ENCODE data around the gene PNISR.

Gene PNISR

DNA sequence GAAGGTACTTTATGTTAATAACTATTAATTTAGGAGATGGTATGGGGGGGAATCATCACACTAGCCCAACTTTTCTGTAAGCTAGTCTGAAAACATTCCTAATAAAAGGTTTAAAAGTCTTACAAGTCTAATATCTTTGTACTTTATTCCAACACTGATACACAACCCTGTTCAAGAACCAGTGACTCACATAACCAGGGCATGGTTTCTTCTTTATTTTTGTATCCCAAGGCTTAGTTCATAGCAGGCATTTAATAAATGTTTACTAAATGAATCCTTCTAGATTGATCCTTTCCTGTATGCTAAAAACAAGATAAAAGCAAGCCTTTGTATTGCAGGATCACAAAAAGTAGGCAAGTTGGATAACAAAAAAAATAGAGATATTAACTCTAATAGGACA, 9.7 kb downstream of the PNISR start:
- no peak for DNase-seq (ENCODE audit: extremely low read depth, insufficient read length)
- H3K36me3 ChIP-seq (ENCODE audit: control insufficient read depth, insufficient read depth, low read length), result no peaks in the 10 kb centered on the region; the same call in 1 of the 2 replicates
- TF ChIP-seq CTCF (IDR thresholded peaks at IDR 0.05; ENCODE audit: insufficient read depth, low read length, poor library complexity, severe bottlenecking), result no peak

GRCh38 chr6:99412065-99412464, 13.0 kb downstream of the PNISR start:
- H3K36me3 ChIP-seq (ENCODE audit: control insufficient read depth, insufficient read depth, low read length), result no peaks in the 10 kb centered on the region; the same call in 1 of the 2 replicates
- no peak for DNase-seq (ENCODE audit: extremely low read depth, insufficient read length)
- no peak overlapping the region for H3K4me3 ChIP-seq (replicated peaks; ENCODE audit: low read depth, low read length)
- H3K27me3 ChIP-seq (replicated peaks; ENCODE audit: control insufficient read depth, insufficient read depth, low read length), result no peaks in the 10 kb centered on the region
- TF ChIP-seq CTCF (IDR thresholded peaks at IDR 0.05; ENCODE audit: insufficient read depth, low read length, poor library complexity, severe bottlenecking), result no peak

More for the DNA sequence above, 9.7 kb downstream of the PNISR start:
- no peak overlapping the region for H3K4me3 ChIP-seq (replicated peaks; ENCODE audit: low read depth, low read length)
- no peaks in the 10 kb centered on the region for H3K27me3 ChIP-seq (replicated peaks; ENCODE audit: control insufficient read depth, insufficient read depth, low read length)

- Histone ChIP-seq H3K27me3 (replicated peaks; ENCODE audit: control insufficient read depth, insufficient read depth, low read length) (no peaks in the 10 kb centered on the region), H3K36me3 (ENCODE audit: control insufficient read depth, insufficient read depth, low read length) (peaks cover 3% of the 10 kb centered on the region), H3K4me3 (replicated peaks; ENCODE audit: low read depth, low read length) (no peak overlapping the region)
- no peak for DNase-seq (ENCODE audit: extremely low read depth, insufficient read length)
- no peak for TF ChIP-seq CTCF (IDR thresholded peaks at IDR 0.05; ENCODE audit: insufficient read depth, low read length, poor library complexity, severe bottlenecking)
These were observed 15.4 kb downstream of the PNISR start for GRCh38 chr6:99409672-99410071.

GRCh38 chr6:99407076-99407475, 18.0 kb downstream of the PNISR start:
- no peak overlapping the region for H3K4me3 ChIP-seq (replicated peaks; ENCODE audit: low read depth, low read length)
- TF ChIP-seq CTCF (IDR thresholded peaks at IDR 0.05; ENCODE audit: insufficient read depth, low read length, poor library complexity, severe bottlenecking), result no peak
- no peak for DNase-seq (ENCODE audit: extremely low read depth, insufficient read length)
- no peaks in the 10 kb centered on the region for H3K27me3 ChIP-seq (replicated peaks; ENCODE audit: control insufficient read depth, insufficient read depth, low read length)
- peaks cover 4% of the 10 kb centered on the region for H3K36me3 ChIP-seq (ENCODE audit: control insufficient read depth, insufficient read depth, low read length)

GRCh38 chr6:99402448-99402847, 22.7 kb downstream of the PNISR start:
- no peak for DNase-seq (ENCODE audit: extremely low read depth, insufficient read length)
- H3K36me3 ChIP-seq (ENCODE audit: control insufficient read depth, insufficient read depth, low read length), result peaks cover 4% of the 10 kb centered on the region

More at GRCh38 chr6:99402448-99402847, 22.7 kb downstream of the PNISR start:
- no peak for TF ChIP-seq CTCF (IDR thresholded peaks at IDR 0.05; ENCODE audit: insufficient read depth, low read length, poor library complexity, severe bottlenecking)
- Histone ChIP-seq H3K27me3 (replicated peaks; ENCODE audit: control insufficient read depth, insufficient read depth, low read length) (no peaks in the 10 kb centered on the region), H3K4me3 (replicated peaks; ENCODE audit: low read depth, low read length) (no peak overlapping the region)

All from GM06990 (cell line).